CD4-positive, alpha-beta T cell treated with Interleukin-6 for 4 hours (primary cell): ENCODE data around the gene CMTM4.
"Not testable (repeated sequence)": the region's sequence is repeated elsewhere in the genome, so short reads cannot be mapped to it uniquely, and the experiment has no call there.

Experiments used
- DNase-seq: peaks from one replicate; pipeline ENCODE4 v3.0.0-alpha.2; 2020; ENCODE audit warnings: mixed read lengths

The CMTM4 gene

DNA sequence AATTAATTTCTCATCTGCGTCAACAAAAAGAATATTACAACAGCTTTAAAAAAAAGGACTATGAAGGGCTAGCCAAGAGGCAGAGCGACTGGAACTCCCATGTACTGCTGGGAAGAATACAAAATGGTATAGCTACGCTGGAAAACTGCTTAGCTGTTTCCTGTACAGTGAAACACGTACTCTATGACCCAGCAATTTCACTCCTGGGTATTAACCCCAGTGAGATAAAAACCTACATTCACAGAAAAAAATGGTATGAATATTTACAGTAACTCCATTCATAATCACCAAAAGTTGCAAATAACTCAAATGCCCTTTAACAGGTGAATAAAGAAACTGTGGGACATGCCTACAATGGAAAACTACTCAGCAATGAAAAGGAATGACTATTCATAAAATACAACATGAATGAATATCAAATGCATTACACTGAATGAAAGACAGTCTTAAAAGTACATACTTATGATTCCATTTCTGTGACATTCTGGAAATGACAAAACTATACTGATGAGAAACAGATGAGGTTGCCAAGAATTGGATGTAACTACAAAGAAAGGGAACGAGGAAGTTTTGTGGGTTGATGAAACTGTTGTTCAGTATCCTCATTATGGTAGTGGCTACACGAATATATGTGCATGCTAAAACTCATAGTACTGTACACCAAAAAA, 27.6 kb downstream of the CMTM4 start:
- DNase-seq: no peak

DNA sequence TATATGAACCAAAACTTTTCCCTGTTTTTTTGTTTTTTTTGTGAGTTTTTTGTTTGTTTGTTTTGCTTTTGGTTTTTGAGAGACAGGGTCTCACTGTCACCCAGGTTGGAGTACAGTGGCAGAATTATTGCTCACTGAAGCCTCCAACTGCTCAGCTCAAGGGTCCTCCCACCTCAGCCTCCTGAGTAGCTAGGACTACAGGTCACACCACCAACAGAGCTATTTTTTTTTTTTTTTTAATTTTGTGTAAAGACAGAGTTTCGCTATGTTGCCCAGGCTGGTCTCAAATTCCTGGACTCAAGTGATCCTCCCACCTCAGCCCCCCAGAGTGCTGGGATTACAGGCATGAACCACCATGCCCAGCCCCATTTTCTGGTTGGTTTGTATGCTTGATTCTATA, 28.6 kb downstream of the CMTM4 start:
- no peak for DNase-seq

GRCh38 chr16:66662445-66663194, 33.9 kb downstream of the CMTM4 start:
- DNase-seq: no peak

- DNase-seq: not testable (repeated sequence)
Observed at GRCh38 chr16:66661671-66662346, 34.7 kb downstream of the CMTM4 start.

DNA sequence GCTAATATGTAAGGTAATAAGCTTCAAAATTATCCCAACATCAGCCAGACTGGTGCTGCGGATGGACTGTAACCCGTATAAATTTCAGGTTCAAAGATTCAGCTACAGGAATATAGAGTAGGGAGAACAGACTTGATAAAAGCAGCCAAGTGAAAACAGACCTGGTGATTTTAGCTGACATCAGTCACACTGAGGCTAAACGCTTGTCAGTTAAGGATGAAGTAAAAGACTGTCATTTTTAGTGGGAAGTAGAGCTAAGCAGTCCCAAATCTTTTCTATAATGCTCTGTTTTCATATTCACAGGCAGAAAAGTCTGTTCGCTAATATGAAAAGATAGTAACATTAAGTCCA, 35.4 kb downstream of the CMTM4 start:
- no peak for DNase-seq

GRCh38 chr16:66660422-66661209, 35.9 kb downstream of the CMTM4 start:
- DNase-seq: no peak

DNA sequence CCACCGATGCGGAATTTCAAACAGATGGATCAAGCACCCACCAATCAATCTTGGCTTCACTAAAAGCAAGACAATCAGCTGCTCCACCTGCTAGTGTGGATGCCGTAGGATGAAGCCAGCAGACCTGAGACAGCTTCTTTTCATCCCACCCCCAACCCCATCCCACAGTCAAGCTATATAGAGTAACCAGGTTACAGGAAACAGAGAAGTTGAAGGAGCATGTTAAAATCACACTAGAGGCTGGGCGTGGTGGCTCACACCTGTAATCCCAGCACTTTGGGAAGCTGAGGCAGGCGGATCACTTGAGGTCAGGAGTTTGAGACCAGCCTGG, 37.7 kb downstream of the CMTM4 start:
- DNase-seq: no peak

DNA sequence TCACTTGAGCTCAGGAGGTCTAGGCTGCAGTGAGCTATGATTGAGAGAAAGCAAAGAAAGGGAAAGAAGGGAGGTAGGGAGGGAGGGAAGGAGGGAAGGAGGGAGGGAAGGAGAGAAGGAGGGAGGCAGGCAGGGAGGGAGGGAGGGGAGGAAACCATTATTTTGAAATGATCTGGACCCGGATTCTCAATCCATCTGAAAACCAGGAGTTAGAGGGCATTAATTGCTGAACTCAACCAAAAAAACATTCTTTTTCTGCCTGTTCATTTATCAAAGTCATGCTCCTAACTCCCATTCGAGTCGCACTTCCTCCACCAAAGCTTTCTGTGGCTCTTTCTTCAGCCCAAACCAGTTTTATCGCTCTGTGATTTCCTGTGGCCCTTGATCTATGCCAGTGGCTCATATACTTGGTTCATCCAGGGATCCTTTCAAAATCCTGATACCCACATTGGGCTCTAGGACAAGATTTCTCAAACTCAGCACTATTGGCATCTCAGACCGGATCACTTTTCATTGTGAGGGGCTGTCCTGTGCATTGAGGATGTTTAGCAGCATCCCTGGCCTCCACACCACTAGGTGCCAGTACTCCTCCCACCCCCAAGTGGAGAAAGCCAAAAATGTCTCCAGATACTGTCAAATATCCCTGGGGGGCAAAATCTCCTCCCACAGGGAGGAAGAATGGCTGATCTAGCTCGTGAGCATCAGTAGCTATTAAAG, 38.2 kb downstream of the CMTM4 start:
- DNase-seq: no peak

- DNase-seq: no peak
Observed at GRCh38 chr16:66656547-66656946, 40.0 kb downstream of the CMTM4 start.

DNA sequence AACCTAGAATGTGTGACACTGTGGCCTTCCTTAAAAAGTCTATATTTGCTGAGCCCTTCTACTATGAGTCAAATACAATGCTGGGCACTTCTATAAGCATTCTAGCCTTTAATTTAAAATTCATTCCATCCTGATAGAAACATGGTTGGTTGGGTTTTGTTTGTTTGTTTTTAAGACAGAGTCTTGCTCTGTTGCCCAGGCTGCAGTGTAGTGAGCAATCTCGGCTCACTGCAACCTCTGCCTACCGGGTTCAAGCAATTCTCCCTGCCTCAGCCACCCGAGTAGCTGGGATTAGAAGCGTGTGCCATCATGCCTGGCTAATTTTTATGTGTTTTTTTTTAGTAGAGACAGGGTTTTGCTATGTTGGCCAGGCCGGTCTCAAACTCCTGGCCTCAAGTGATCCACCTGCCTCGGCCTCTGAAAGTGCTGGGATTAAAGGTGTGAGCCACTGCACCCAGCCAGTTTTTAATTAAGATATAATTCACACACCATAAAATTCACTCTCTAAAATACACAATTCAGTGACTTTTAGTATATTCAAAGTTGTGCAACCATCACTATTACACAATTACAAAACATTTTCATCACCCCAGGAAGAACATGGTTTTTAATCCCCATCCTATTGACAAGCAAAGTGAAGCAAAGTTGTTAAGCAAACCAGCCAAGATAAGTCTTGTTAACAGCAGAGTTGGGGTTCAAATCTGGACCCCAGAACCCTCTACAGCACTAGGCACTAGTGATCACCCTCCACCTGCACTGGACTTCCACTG, 42.8 kb downstream of the CMTM4 start:
- DNase-seq: no peak

GRCh38 chr16:66652661-66653360, 43.7 kb downstream of the CMTM4 start:
- DNase-seq: no peak

GRCh38 chr16:66651965-66652364, 44.6 kb downstream of the CMTM4 start:
- DNase-seq: no peak

DNA sequence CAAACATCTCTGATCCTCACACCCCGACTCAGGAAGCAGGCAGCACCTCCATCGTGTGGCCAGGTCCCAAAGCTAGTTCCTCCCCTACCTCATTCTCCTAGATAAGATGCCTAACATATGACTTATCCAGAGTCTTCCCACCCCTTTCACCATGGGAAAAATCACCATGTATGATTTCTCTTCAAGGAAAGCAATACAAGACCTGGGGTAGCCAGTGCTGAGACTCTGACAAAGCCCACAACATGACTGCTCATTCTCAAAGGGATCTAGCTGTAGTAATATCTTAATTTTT, 45.1 kb downstream of the CMTM4 start:
- DNase-seq: no peak

DNA sequence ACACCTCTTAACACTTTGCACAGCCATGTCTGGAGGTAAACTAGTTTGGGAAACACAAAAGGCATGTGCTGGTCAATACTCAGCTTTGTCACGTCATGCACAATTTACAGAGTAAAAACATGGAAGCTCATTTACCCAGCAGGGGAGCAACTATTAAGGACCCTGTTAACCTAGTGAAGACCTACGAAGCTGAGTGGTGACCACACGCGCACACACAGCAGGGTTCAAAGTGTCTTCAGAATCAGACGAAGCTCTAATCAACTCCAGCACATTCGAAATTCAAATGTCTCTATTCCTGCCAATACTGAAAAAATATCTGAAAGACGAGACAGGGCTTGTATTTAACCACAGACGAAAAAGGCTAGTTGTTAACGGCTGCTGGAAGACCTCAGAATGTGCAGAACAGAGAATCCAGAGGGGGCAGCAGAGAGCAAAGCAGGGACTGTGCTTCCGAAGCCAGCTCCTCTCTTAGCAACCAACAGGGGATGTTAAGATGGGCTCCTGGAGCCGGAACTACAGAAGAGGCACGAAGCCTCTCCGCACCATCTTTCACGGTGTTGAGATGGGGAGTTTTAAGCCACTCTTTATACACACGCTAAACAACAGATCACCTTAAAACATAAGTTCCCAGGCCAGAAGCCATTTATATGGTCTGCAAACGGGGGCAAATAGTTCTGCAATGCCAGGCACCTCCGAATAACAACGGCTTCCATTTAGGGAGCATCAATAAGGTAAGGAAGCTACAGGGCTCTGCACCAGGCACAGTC, 45.7 kb downstream of the CMTM4 start:
- peak; percentile 87 for DNase-seq

DNA sequence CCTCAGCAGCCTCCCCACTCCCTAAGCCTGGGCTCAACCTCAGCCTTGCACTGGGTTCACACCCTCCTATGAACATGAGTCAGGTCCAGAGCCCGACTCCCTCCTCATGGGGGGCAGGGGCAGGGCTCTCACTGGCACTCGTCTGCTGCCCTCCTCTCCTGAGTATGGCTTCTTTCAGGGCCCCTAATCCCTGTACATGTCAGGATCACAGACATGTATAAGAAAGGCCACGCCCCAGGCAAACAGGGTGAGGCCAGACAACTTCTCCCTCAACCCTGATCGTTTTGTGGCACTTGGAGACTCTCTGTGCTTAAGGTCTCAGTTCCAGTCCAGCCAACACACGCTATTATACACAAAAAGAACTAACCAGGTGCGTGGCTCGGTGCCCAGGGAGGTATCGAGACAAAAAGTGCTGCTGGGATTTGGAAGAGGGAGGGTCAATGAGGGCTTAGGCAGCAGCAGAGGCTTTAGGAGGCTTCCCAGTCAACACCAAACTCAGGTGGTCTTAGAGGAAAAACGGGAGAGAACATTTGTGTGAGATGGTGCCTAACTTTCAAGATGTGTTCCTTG, 46.8 kb downstream of the CMTM4 start:
- no peak for DNase-seq

DNA sequence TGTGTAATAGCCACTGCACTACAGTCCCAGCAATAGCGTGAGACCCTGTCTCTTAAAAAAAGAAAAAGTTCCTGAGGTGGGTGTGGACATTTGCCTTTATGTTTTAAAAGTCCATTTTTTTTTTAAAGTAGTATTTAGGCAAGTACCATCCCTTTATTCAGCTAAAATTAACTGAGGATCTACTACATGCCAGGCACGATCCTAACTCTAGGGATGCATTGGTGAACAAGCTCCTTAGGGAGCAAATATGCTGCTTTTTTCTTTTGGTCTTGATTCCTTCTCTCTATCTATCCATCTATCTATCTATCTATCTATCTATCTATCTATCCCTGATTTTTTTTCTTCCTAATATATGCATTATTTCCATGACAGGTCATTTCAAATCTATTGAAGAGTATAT, 47.4 kb downstream of the CMTM4 start:
- no peak for DNase-seq

DNA sequence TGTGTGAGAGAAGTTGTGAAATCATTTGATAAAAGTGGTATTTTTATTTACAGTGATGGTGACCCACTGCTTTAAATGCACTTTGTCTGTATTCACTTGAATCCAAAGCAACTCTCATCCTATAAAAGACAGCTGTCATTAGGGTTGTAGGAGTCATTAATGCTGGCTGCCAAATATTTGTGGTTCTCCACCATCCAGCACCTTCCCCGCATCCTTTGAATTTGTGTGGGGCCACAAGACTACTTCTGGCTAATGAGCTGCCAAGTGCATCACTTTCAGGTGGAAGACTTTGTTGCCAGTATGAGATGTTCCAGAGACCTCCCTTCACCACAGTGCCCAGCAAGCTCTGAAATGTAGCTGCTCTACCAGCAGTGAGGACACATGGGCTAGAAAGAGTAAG, 48.7 kb downstream of the CMTM4 start:
- DNase-seq: no peak

DNA sequence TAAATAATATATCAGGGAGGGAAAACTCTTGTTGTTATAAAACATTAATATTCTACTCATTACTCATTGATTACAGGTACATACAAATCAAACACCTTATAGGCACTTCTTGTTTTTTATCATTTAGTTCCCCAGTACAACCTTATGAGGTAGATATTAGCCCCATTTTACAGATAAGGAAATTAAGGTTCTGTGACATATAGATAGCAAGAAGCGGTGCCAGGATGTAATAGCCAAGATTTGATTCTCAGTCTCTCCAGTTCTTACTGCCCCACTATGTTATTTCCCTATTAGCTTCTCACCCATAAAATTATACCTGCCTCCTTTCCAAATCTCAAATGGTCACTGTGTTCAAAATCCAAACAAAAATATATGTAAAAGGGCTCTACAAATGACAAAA, 55.2 kb downstream of the CMTM4 start:
- no peak for DNase-seq

GRCh38 chr16:66640724-66641314, 55.7 kb downstream of the CMTM4 start:
- no peak for DNase-seq
